Tibial artery (tissue), 4 donors: ENCODE data around the gene SPAG6.
A peak's percentile ranks its signal among the peaks of the same experiment; 100 is the strongest.

Source experiments
- DNase-seq, 2 donors: peaks; one replicate each; pipeline ENCODE4 v3.0.0-alpha.2; 2019
- H3K27ac ChIP-seq, 2 donors: fragments of 200-600 bp; sonication (generic) in 1 of 2; 1 replicate in 1 of 2; 2 replicates in 1 of 2; pipeline ENCODE4 v1.5.1; 2018 to 2019; ENCODE audit warnings: mild to moderate bottlenecking in 1 of 2
- H3K27me3 ChIP-seq, 2 donors: fragments of 200-600 bp; sonication (generic) in 1 of 2; one replicate each; pipeline versions ENCODE4 v1.5.1 to v1.6.0; 2016 to 2019
- H3K36me3 ChIP-seq, 3 donors: fragments of 200-600 bp; sonication (generic) in 2 of 3; one replicate each; pipeline ENCODE4 v1.5.1; 2016 to 2019; ENCODE audit warnings: mild to moderate bottlenecking in 2 of 3
- H3K4me1 ChIP-seq, 4 donors: fragments of 200-600 bp; sonication (generic) in 2 of 4; 1 replicate in 3 of 4; 2 replicates in 1 of 4; pipeline ENCODE4 v1.5.1; 2016 to 2019
- H3K4me3 ChIP-seq, 2 donors: fragments of 200-600 bp; sonication (generic) in 1 of 2; 1 replicate in 1 of 2; 2 replicates in 1 of 2; pipeline ENCODE4 v1.5.1; 2018 to 2019; ENCODE audit warnings: mild to moderate bottlenecking in 2 of 2
- H3K9me3 ChIP-seq, 3 donors: fragments of 200-600 bp; sonication (generic) in 1 of 3; one replicate each; pipeline ENCODE4 v1.5.1; 2016 to 2019
- intact Hi-C: fragments of 100-400 bp; cut with DNase I; formaldehyde crosslinking; loops from one replicate; pipeline ENCODE4 v1.15.0; 2023; ENCODE audit warnings: low total_unique reads
- TF ChIP-seq, protein P1 (sequence below), 2 experiments: fragments of 200-600 bp in 1 of 2; fragments of 450-650 bp in 1 of 2; IDR thresholded peaks; one replicate each; pipeline ENCODE4 v1.5.1; 2017 to 2019; ENCODE audit warnings: antibody characterized with exemption in 2 of 2, mild to moderate bottlenecking in 1 of 2, moderate library complexity in 1 of 2

The SPAG6 gene

GRCh38 chr10:22319980-22320558 is 25.2 kb upstream of the SPAG6 start:
- Histone ChIP-seq H3K36me3 (no peaks in the 10 kb centered on the region), H3K4me1 (peaks cover 0 to 59% (median 32%) of the 10 kb centered on the region in 4 donors), H3K4me3 (peak overlapping the region; percentile 94 to 97), H3K27me3 (peaks cover 0 to 4% of the 10 kb centered on the region in 2 donors), H3K27ac (peak overlapping the region; percentile 95 to 96), H3K9me3 (no peaks in the 10 kb centered on the region)
- DNase-seq = no peak
- intact Hi-C loops = loop anchor here (5.0 kb wide), 1 partner anchor 68 kb away; no protein-coding TSS in a partner anchor
- TF ChIP-seq, protein P1, sequence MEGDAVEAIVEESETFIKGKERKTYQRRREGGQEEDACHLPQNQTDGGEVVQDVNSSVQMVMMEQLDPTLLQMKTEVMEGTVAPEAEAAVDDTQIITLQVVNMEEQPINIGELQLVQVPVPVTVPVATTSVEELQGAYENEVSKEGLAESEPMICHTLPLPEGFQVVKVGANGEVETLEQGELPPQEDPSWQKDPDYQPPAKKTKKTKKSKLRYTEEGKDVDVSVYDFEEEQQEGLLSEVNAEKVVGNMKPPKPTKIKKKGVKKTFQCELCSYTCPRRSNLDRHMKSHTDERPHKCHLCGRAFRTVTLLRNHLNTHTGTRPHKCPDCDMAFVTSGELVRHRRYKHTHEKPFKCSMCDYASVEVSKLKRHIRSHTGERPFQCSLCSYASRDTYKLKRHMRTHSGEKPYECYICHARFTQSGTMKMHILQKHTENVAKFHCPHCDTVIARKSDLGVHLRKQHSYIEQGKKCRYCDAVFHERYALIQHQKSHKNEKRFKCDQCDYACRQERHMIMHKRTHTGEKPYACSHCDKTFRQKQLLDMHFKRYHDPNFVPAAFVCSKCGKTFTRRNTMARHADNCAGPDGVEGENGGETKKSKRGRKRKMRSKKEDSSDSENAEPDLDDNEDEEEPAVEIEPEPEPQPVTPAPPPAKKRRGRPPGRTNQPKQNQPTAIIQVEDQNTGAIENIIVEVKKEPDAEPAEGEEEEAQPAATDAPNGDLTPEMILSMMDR (IDR thresholded peaks at IDR 0.05) = peak in 1 of 2 experiments; percentile 10

DNA sequence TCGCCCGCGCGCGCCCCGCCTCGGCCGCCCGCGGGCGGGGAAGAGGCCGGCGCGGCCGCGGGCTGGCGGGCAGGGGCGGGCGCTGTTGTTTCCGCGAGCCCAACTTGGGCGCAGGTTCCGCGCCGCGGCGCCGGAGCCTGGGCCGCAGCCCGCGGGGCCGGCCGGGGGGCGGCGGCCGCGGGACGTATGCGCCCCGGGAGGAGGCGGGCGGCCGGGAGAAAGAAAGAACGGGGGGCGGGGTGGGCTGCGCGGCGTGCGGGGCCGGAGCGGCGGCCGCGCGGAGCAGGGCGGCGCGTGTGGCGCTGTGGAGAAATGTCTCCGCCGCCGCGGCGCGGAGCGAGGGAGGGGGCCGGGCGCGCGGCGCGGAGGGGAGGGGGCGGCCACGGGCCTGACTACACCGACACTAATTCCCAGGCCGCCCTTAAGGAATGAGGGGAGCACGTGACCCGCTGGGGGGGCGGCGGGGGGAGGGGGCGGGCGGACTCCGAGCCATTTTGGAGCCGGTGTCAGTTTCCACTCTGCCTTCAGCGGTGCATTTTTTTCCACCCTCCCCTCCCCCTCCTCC is 24.6 kb upstream of the SPAG6 start, which contains the start of gene BMI1:
BMI1 (plus strand) TSS at position 509 of the 565 bp plus-strand sequence. CDS start 5,351 bp downstream, outside the sequence.
- TF ChIP-seq, protein P1 (IDR thresholded peaks at IDR 0.05) = no peak
- peak within 1 kb of the TSS; percentile 95 to 96 for H3K27ac ChIP-seq
- intact Hi-C loops = no loop called here
- H3K36me3 ChIP-seq = no peaks in the 10 kb centered on the region
- H3K4me1 ChIP-seq = peaks cover 0 to 59% (median 29%) of the 10 kb centered on the region in 4 donors
- H3K27me3 ChIP-seq = peaks cover 0 to 4% of the 10 kb centered on the region in 2 donors
- peak within 1 kb of the TSS; percentile 94 to 97 for H3K4me3 ChIP-seq
- H3K9me3 ChIP-seq = no peaks in the 10 kb centered on the region
- DNase-seq = peak; percentile 79 to 93

GRCh38 chr10:22321156-22321923 is 24.0 kb upstream of the SPAG6 start:
- TF ChIP-seq, protein P1 (IDR thresholded peaks at IDR 0.05) = peak in 1 of 2 experiments; percentile 16
- peaks cover 0 to 64% (median 31%) of the 10 kb centered on the region in 4 donors for H3K4me1 ChIP-seq
- DNase-seq = peak; percentile 53 to 85
- no peaks in the 10 kb centered on the region for H3K9me3 ChIP-seq
- peak overlapping the region; percentile 95 to 96 for H3K27ac ChIP-seq
- peak overlapping the region; percentile 94 to 97 for H3K4me3 ChIP-seq
- no peaks in the 10 kb centered on the region for H3K36me3 ChIP-seq
- intact Hi-C loops = no loop called here
- peaks cover 0 to 4% of the 10 kb centered on the region in 2 donors for H3K27me3 ChIP-seq

- H3K27me3 ChIP-seq = peaks cover 0 to 4% of the 10 kb centered on the region in 2 donors
- peak overlapping the region; percentile 71 to 94 for H3K4me3 ChIP-seq
- H3K27ac ChIP-seq = peak overlapping the region; percentile 52 to 65
- peaks cover 0 to 2% (median 0%) of the 10 kb centered on the region in 3 donors for H3K36me3 ChIP-seq
- no peaks in the 10 kb centered on the region for H3K9me3 ChIP-seq
- peaks cover 0 to 64% (median 32%) of the 10 kb centered on the region in 4 donors for H3K4me1 ChIP-seq
- TF ChIP-seq, protein P1 (IDR thresholded peaks at IDR 0.05) = no peak
- intact Hi-C loops = no loop called here
- peak in 1 of 2 donors; percentile 69 for DNase-seq
Observed at GRCh38 chr10:22321924-22322640, 23.2 kb upstream of the SPAG6 start.

DNA sequence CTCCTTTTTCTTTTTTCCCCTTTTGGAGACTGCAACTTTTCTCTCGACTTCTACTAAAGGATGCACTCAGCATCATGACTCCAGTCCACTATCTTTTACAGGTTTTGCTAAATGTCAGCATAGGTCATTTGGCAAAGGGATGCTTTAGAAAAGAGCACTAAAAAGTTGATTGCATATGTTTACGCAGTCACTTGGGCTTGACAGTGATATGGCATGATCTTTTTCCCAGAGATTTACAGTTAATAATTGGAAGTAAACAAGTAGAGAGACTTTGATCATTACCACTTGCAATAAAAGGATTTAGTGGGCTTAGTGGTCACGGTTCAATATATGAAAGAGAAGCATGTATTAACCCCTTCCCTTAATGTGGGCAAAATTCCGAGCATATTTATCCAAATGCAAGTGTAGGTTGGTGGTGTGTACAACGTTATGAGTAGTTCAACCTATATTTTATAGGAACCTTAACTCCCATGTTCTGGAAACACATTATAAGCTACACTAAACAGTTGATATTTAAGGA is 22.6 kb upstream of the SPAG6 start:
- intact Hi-C loops = no loop called here
- Histone ChIP-seq H3K9me3 (no peaks in the 10 kb centered on the region), H3K27ac (peak overlapping the region in 1 of 2 donors; percentile 65), H3K36me3 (peaks cover 0 to 8% (median 2%) of the 10 kb centered on the region in 3 donors), H3K4me1 (peaks cover 0 to 58% (median 31%) of the 10 kb centered on the region in 4 donors), H3K27me3 (peaks cover 0 to 4% of the 10 kb centered on the region in 2 donors), H3K4me3 (peak overlapping the region; percentile 71 to 94)
- no peak for DNase-seq
- TF ChIP-seq, protein P1 (IDR thresholded peaks at IDR 0.05) = no peak
